Neutrophil (primary cell): ENCODE data around the gene RPS6KA4.

ENCODE experiments used
- H3K27ac ChIP-seq: fragments of 200-600 bp; sonication (generic); 2 replicates; pipeline ENCODE4 v1.5.1; 2016; ENCODE audit warnings: mild to moderate bottlenecking, moderate library complexity
- H3K27me3 ChIP-seq: fragments of 200-600 bp; sonication (generic); 2 replicates; pipeline ENCODE4 v1.6.0; 2016; ENCODE audit warnings: mild to moderate bottlenecking
- H3K36me3 ChIP-seq: fragments of 200-600 bp; sonication (generic); 2 replicates; pipeline ENCODE4 v1.5.1; 2017
- H3K4me1 ChIP-seq, 2 experiments: fragments of 200-600 bp in 1 of 2; sonication (generic) in 1 of 2; 1 replicate in 1 of 2; 2 replicates in 1 of 2; pipeline versions ENCODE4 v1.5.1 to v1.6.1; 2013 to 2016; ENCODE audit warnings: low read depth in 1 of 2, low read length in 1 of 2, mild to moderate bottlenecking in 1 of 2, moderate library complexity in 1 of 2; ENCODE audit not compliant: control insufficient read depth in 1 of 2, insufficient read depth in 1 of 2
- H3K4me3 ChIP-seq, 2 experiments: fragments of 200-600 bp in 1 of 2; sonication (generic) in 1 of 2; 1 replicate in 1 of 2; 2 replicates in 1 of 2; pipeline ENCODE4 v1.5.1; 2013 to 2016; ENCODE audit warnings: low read depth in 1 of 2, low read length in 1 of 2, mild to moderate bottlenecking in 1 of 2, moderate library complexity in 1 of 2
- H3K9me3 ChIP-seq: fragments of 200-600 bp; sonication (generic); 2 replicates; pipeline ENCODE4 v1.5.1; 2016
- TF ChIP-seq, protein P1 (sequence below): fragments of 200-600 bp; sonication (generic); IDR thresholded peaks from 2 replicates; pipeline ENCODE4 v1.5.1; 2016; ENCODE audit warnings: antibody characterized with exemption

The RPS6KA4 gene

DNA sequence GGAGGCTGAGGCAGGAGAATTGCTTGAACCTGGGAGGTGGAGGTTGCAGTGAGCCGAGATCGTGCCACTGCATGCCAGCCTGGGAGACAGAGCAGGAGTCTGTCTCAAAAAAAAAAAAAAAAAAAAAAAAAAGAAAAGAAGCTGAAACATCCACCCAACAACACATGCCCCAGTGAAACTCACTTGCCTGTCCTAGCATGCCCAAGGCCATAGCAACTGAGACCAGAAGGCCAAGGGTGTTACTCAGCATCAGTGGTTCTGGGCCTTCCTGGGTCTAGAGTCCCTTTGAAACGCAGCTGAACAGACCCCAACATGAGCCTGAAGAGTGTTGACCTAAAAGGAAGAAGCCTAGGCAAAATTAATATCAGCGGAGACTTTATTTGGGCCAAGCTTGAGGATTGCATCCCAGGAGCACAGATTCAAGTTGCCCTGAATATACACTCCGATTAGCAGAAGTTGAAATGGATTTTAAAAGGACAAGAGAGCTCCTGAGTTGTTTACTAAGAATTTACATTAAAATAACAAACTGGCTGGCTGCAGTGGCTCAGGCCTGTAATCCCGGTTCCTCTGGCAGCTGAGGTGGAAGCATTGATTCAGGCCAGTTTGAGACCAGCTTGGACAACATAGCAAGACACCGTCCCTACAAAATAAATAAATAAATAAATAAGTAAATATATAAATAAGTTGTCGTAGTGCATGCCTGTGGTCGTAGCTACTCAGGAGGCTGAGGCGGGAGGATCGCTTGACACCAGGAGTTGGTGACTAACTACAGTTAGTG is 34.1 kb upstream of the RPS6KA4 start:
- Histone ChIP-seq H3K9me3 (no peaks in the 10 kb centered on the region), H3K4me1 (peaks cover under 1 to 2% of the 10 kb centered on the region in 2 experiments)

DNA sequence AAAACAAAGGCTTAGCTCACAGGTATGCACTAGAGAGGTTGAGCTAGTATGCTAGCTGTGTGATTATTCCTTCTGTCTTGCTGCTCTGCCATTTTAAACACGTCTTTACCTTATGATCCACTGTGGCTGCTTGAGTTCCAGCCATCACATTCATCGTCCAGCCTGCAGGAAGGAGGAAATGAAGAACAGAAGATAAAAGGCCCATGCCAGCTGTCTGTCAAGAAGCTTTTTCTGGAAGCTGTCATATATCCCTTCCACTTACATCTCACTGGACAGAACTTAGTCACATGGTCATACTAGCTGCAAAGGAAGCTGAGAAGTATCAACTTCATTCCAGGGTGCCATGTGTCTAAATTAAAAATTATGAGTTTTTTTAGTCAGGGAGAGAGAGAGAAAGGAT is 31.6 kb upstream of the RPS6KA4 start:
- H3K4me3 ChIP-seq, result no peak overlapping the region
- H3K27me3 ChIP-seq, result no peaks in the 10 kb centered on the region
- H3K27ac ChIP-seq, result no peak overlapping the region
- peaks cover 13% of the 10 kb centered on the region for H3K36me3 ChIP-seq
- no peaks in the 10 kb centered on the region for H3K9me3 ChIP-seq
- peaks cover 16% of the 10 kb centered on the region in 2 experiments for H3K4me1 ChIP-seq
- TF ChIP-seq, protein P1, sequence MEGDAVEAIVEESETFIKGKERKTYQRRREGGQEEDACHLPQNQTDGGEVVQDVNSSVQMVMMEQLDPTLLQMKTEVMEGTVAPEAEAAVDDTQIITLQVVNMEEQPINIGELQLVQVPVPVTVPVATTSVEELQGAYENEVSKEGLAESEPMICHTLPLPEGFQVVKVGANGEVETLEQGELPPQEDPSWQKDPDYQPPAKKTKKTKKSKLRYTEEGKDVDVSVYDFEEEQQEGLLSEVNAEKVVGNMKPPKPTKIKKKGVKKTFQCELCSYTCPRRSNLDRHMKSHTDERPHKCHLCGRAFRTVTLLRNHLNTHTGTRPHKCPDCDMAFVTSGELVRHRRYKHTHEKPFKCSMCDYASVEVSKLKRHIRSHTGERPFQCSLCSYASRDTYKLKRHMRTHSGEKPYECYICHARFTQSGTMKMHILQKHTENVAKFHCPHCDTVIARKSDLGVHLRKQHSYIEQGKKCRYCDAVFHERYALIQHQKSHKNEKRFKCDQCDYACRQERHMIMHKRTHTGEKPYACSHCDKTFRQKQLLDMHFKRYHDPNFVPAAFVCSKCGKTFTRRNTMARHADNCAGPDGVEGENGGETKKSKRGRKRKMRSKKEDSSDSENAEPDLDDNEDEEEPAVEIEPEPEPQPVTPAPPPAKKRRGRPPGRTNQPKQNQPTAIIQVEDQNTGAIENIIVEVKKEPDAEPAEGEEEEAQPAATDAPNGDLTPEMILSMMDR, result no peak

More for the DNA sequence above, 34.1 kb upstream of the RPS6KA4 start:
- Histone ChIP-seq H3K36me3 (peaks cover 33% of the 10 kb centered on the region), H3K27me3 (no peaks in the 10 kb centered on the region), H3K27ac (no peak overlapping the region), H3K4me3 (no peak overlapping the region)
- TF ChIP-seq, protein P1, result no peak

DNA sequence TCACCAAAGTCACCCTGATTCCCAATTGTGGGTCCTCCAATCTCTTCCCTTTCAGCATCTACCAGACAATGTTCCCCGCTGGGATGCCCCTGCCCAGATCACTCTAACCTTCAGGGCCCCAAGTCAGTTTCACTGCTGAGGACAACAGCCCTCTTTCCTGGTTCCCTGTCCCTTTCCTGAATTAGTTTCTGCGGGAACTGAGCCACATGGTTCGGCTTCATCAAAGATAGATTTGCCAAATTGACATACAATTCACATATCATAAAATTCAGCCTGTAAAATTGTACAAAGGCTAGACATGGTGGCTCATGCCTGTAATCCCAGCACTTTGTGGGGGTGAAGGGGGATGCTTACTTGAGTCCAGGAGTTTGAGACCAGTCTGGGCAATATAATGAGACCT is 31.0 kb upstream of the RPS6KA4 start:
- Histone ChIP-seq H3K4me1 (peaks cover 22% of the 10 kb centered on the region in 2 experiments), H3K4me3 (no peak overlapping the region), H3K36me3 (peaks cover 7% of the 10 kb centered on the region), H3K27ac (no peak overlapping the region), H3K9me3 (no peaks in the 10 kb centered on the region), H3K27me3 (no peaks in the 10 kb centered on the region)
- TF ChIP-seq, protein P1, result no peak

DNA sequence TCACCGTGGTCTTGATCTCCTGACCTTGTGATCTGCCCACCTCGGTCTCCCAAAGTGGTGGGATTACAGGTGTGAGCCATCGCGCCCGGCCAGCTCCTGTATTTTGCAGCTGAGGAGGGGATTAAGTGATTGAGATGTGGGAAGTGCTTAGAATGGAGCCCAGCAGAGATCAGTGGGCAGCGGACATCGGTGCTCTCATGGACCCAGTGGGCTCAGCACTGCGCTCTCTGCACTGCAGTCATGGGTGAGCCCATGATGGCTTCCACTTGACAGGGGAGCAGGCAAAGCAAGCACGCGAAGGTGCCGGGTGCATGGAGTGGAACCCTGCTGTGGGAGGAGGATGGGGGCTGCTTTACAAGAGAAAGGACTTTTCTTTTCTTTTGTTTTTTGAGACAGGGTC is 28.1 kb upstream of the RPS6KA4 start:
- Histone ChIP-seq H3K27ac (peak overlapping the region; percentile 92), H3K4me1 (peaks cover 44 to 47% of the 10 kb centered on the region in 2 experiments)
- TF ChIP-seq, protein P1, result no peak

DNA sequence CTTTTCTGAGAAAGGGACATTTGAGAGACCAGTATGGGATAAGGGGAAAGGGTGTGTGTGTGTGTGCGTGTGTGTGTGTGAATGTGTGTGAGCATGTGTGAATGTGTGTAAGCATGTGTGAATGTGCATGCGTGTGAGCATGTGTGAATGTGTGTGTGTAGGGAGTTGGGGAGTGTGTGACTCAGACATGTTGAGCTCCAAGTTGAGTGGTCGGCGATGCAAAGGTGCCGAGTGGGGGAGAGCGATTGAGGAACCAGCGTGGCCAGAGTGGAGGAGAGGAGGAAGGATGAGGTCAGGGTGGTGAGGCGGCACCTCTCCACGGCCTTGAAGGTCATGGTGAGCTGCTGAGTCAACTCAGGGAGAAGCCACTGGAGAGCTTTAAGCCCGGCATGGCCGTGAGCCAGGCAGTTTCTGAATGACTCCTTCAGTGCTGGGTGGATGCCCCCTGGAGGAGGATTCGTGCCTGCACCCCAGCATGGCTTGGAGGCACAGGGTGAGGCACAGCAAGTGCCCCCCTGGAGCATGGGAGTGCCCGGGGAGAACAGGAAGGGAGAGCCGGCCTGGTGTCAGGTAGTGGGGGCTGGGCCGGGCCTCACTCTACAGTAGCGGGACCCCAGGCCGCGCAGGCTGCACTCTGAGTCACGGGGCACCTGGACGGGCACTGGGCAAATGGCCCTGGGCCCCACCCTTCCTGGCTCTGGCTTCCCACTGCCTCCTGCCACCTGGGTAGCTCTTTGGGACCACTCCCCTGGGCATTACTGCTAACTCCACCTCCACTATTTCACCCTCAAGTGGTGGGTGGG is 27.2 kb upstream of the RPS6KA4 start:
- peak overlapping the region; percentile 92 for H3K27ac ChIP-seq
- TF ChIP-seq, protein P1, result peak; percentile 65
- no peaks in the 10 kb centered on the region for H3K27me3 ChIP-seq
- H3K4me1 ChIP-seq, result peaks cover 44 to 47% of the 10 kb centered on the region in 2 experiments
- H3K4me3 ChIP-seq, result peak overlapping the region; percentile 32 to 61
- no peaks in the 10 kb centered on the region for H3K36me3 ChIP-seq
- no peaks in the 10 kb centered on the region for H3K9me3 ChIP-seq

More for the DNA sequence above, 28.1 kb upstream of the RPS6KA4 start:
- Histone ChIP-seq H3K9me3 (no peaks in the 10 kb centered on the region), H3K27me3 (no peaks in the 10 kb centered on the region), H3K4me3 (peak overlapping the region in 1 of 2 experiments; percentile 61), H3K36me3 (no peaks in the 10 kb centered on the region)
